HepG2 (cell line): ENCODE data around the gene MYO18A. TPM values are rescaled to one million over a fixed set of nuclear protein-coding genes. Genes with fewer than 3 reads are reported as not detected.

Experiments
- ATAC-seq: fragments of 200-7000 bp; cut with Tn5 transposase; 3 replicates; pipeline ENCODE4 v1.9.1; 2020; ENCODE audit warnings: mild to moderate bottlenecking, moderate library complexity
- BruUV-seq: library from RNA; stranded (reverse); fragments of 400-500 nt; replicated peaks from 2 replicates; lab custom pipeline; 2021; lab: Mats Ljungman, UMichigan
- CTCF ChIA-PET: fragments of 300-600 bp; formaldehyde crosslinking; extraction: SDS; loops from one replicate; lab custom pipeline; 2021; ENCODE audit warnings: low total read pairs, inconsistent platforms, low intra/inter-chr PET ratio; lab: Yijun Ruan, JAX
- POLR2A ChIA-PET: fragments of 350-600 bp; sonication (Branson Sonifier 250); formaldehyde crosslinking; loops from one replicate; lab custom pipeline; 2020; ENCODE audit warnings: antibody characterized with exemption, inconsistent platforms; lab: Yijun Ruan, JAX
- DNase-seq: peaks from one replicate; pipeline ENCODE4 v3.0.0-alpha.2; 2015; ENCODE audit warnings: low spot score
- FAIRE-seq: peaks from 3 replicates; lab custom pipeline; 2011; peaks lifted over from hg19 to GRCh38; lab: Jason Lieb, UNC
- H2AFZ ChIP-seq: one replicate; pipeline ENCODE4 v1.6.1; 2011; ENCODE audit warnings: low read length, inconsistent platforms
- H3K27ac ChIP-seq: fragments of 300-600 bp; 3 replicates; pipeline ENCODE4 v1.8.0; 2011; ENCODE audit warnings: mixed run types, mild to moderate bottlenecking, mixed read lengths, low read length, inconsistent platforms; ENCODE audit not compliant: insufficient read depth; ENCODE audit errors: extremely low read length
- H3K27me3 ChIP-seq, 2 experiments: fragments of 200-600 bp in 1 of 2; 2 replicates in 1 of 2; 3 replicates in 1 of 2; pipeline versions ENCODE4 v1.6.0 to v1.8.0; 2011; ENCODE audit warnings: low read length in 2 of 2, mild to moderate bottlenecking in 2 of 2, moderate library complexity in 2 of 2, inconsistent platforms in 1 of 2; ENCODE audit not compliant: insufficient read depth in 2 of 2, control insufficient read depth in 1 of 2
- H3K36me3 ChIP-seq, 2 experiments: fragments of 200-600 bp in 1 of 2; replicated peaks in 1 of 2; 2 replicates in 1 of 2; 3 replicates in 1 of 2; pipeline versions ENCODE4 v1.5.1 to v1.8.0; 2011; ENCODE audit warnings: low read length in 2 of 2, inconsistent platforms in 1 of 2; ENCODE audit not compliant: insufficient read depth in 2 of 2, control insufficient read depth in 1 of 2
- H3K4me1 ChIP-seq: 2 replicates; pipeline ENCODE4 v1.5.1; 2012; ENCODE audit warnings: low read length, inconsistent platforms; ENCODE audit not compliant: insufficient read depth
- H3K4me2 ChIP-seq: 2 replicates; pipeline ENCODE4 v1.6.0; 2011; ENCODE audit warnings: low read depth, low read length, inconsistent platforms
- H3K4me3 ChIP-seq, 3 experiments: fragments of 200-600 bp in 1 of 3; sonication (generic), shearing (Covaris generic) in 1 of 3; replicated peaks in 1 of 3; 2 replicates each; pipeline ENCODE4 v1.5.1; 2011 to 2016; ENCODE audit warnings: low read length in 3 of 3, inconsistent platforms in 2 of 3, low read depth in 2 of 3, mild to moderate bottlenecking in 2 of 3, control low read depth in 1 of 3, mixed read lengths in 1 of 3; ENCODE audit not compliant: insufficient read depth in 1 of 3
- H3K79me2 ChIP-seq: one replicate; pipeline ENCODE4 v1.6.1; 2011; ENCODE audit warnings: low read length, inconsistent platforms; ENCODE audit not compliant: insufficient read depth
- H3K9ac ChIP-seq: 2 replicates; pipeline ENCODE4 v1.6.0; 2011; ENCODE audit warnings: mild to moderate bottlenecking, low read depth, low read length, inconsistent platforms; ENCODE audit not compliant: insufficient read depth
- H3K9me3 ChIP-seq: 2 replicates; pipeline ENCODE4 v1.5.1; 2012; ENCODE audit warnings: mild to moderate bottlenecking, low read length
- H4K20me1 ChIP-seq: 2 replicates; pipeline ENCODE4 v1.6.0; 2011; ENCODE audit warnings: inconsistent platforms, mild to moderate bottlenecking, low read length, moderate library complexity; ENCODE audit not compliant: insufficient read depth
- BRCA1 ChIP-seq: sonication (generic); formaldehyde crosslinking; IDR thresholded peaks from 2 replicates; pipeline ENCODE4 v1.4.0; 2020; ENCODE audit warnings: missing genetic modification reagents
- CSRNP1 ChIP-seq: sonication (generic); formaldehyde crosslinking; IDR thresholded peaks from 2 replicates; pipeline ENCODE4 v1.8.1; 2023; ENCODE audit warnings: mild to moderate bottlenecking, missing genetic modification reagents
- EZH2 ChIP-seq: conservative IDR thresholded peaks from 2 replicates; pipeline ENCODE4 v1.6.1; 2012; ENCODE audit warnings: mild to moderate bottlenecking, low read depth, low read length, moderate library complexity
- FUBP1 ChIP-seq: sonication (generic); formaldehyde crosslinking; IDR thresholded peaks from 2 replicates; pipeline ENCODE4 v1.5.1; 2020; ENCODE audit warnings: missing genetic modification reagents, mild to moderate bottlenecking, borderline replicate concordance
- HDAC2 ChIP-seq: sonication (generic); formaldehyde crosslinking; IDR thresholded peaks from 2 replicates; pipeline ENCODE4 v1.4.0; 2020; ENCODE audit warnings: missing genetic modification reagents
- HNRNPK ChIP-seq: fragments of 200-400 bp; formaldehyde crosslinking; IDR thresholded peaks from 2 replicates; pipeline ENCODE4 v1.6.1; 2018; ENCODE audit warnings: low read length, low read depth, moderate library complexity, mild to moderate bottlenecking; ENCODE audit not compliant: poor library complexity, severe bottlenecking
- NFIB ChIP-seq: sonication (generic); formaldehyde crosslinking; IDR thresholded peaks from 2 replicates; pipeline ENCODE4 v1.9.0; 2021; ENCODE audit warnings: missing genetic modification reagents, mild to moderate bottlenecking, borderline replicate concordance
- PCBP1 ChIP-seq: fragments of 200-400 bp; formaldehyde crosslinking; IDR thresholded peaks from 2 replicates; pipeline ENCODE4 v1.6.1; 2017; ENCODE audit warnings: mild to moderate bottlenecking, low read depth, low read length, borderline replicate concordance
- SKI ChIP-seq: fragments of 450-650 bp; IDR thresholded peaks from one replicate; pipeline ENCODE4 v1.6.1; 2018; ENCODE audit warnings: mild to moderate bottlenecking; ENCODE audit not compliant: partially characterized antibody
- ZNF234 ChIP-seq: sonication (generic); formaldehyde crosslinking; conservative IDR thresholded peaks from 2 replicates; pipeline ENCODE4 v1.5.1; 2020; ENCODE audit warnings: mild to moderate bottlenecking, missing genetic modification reagents
- ZNF572 ChIP-seq: sonication (generic); formaldehyde crosslinking; IDR thresholded peaks from 2 replicates; pipeline ENCODE4 v1.5.1; 2020; ENCODE audit warnings: mild to moderate bottlenecking, missing genetic modification reagents
- ZNF720 ChIP-seq: sonication (generic); formaldehyde crosslinking; IDR thresholded peaks from 2 replicates; pipeline ENCODE4 v1.4.0; 2020; ENCODE audit warnings: missing genetic modification reagents
- WGBS: methylation state at CpG from one replicate; pipeline ENCODE4 v1.1.6; 2017; ENCODE audit warnings: low lambda C conversion rate; 5-methylcytosine and 5-hydroxymethylcytosine counted together
- in situ Hi-C: cut with HindIII; loops from 2 replicates; pipeline ENCODE4 v1.10.0; 2017; ENCODE audit warnings: low pct_unique_long_range_greater_than_20kb; ENCODE audit not compliant: extremely low pct_ligation_motif_present
- intact Hi-C: fragments of 100-400 bp; cut with micrococcal nuclease; formaldehyde crosslinking; loops from one replicate; pipeline ENCODE4 v1.10.0; 2022; ENCODE audit not compliant: unreplicated experiment
- polyA plus RNA-seq, 8 experiments: library from polyadenylated mRNA; depleted of rRNA in 3 of 8; stranded (reverse) in 7 of 8; unstranded in 1 of 8; fragments of >200 nt; fragmentation: Illumina TruSeq in 4 of 8; extraction: Trizol in 4 of 8; gene quantifications; 2 replicates each; pipeline versions ENCODE4 v1.2.1 to v1.2.3, GENCODE V29; 2011 to 2016; ENCODE audit warnings: low read depth in 4 of 8, missing spikeins in 1 of 8, mixed read lengths in 1 of 8; ENCODE audit not compliant: insufficient read depth in 1 of 8
- total RNA-seq, 5 experiments: library from RNA; depleted of rRNA; stranded (reverse); fragments of >200 nt; fragmentation: Illumina TruSeq; extraction: Trizol; gene quantifications; 2 replicates each; pipeline ENCODE4 v1.2.3, GENCODE V29; 2016; ENCODE audit warnings: low read depth in 1 of 5

MYO18A gene
- total and polyA plus RNA-seq, 2 of the 13 experiments (the other 11 are each of a cell fraction or from before 2014, with no cell fraction given): 16.8 to 24.8 TPM

GRCh38 chr17:29189355-29189754 is 9.2 kb upstream of the MYO18A start:
- TF ChIP-seq EZH2: no peak
- no peak for TF ChIP-seq ZNF720
- TF ChIP-seq BRCA1 (CRISPR knock-in tag): no peak
- TF ChIP-seq NFIB (CRISPR knock-in tag): no peak
- TF ChIP-seq SKI: no peak
- TF ChIP-seq HDAC2 (CRISPR knock-in tag): no peak
- no peak for TF ChIP-seq FUBP1 (CRISPR knock-in tag)
- TF ChIP-seq HNRNPK: no peak
- no peak for TF ChIP-seq CSRNP1 (CRISPR knock-in tag)
- no peak for TF ChIP-seq ZNF234
- no peak for TF ChIP-seq ZNF572 (CRISPR knock-in tag)
- TF ChIP-seq PCBP1: no peak
- 3% methylated on average over 2 of the region's 2 CpGs for WGBS
- CTCF ChIA-PET: no interaction called here
- no peaks in the 10 kb centered on the region for H4K20me1 ChIP-seq
- POLR2A ChIA-PET: interaction anchor here (1.2 kb wide), 1 partner anchor 40 kb away, joined by 3 read pairs; no protein-coding TSS in a partner anchor
- H3K27ac ChIP-seq: no peak overlapping the region
- no peak overlapping the region for H3K4me3 ChIP-seq
- no peak for FAIRE-seq
- no TSS peak for BruUV-seq
- H2AFZ ChIP-seq: no peak overlapping the region
- no peak for DNase-seq
- no peaks in the 10 kb centered on the region for H3K36me3 ChIP-seq
- H3K4me1 ChIP-seq: no peaks in the 10 kb centered on the region
- ATAC-seq: no peak
- H3K9me3 ChIP-seq: no peaks in the 10 kb centered on the region
- in situ Hi-C loops: no loop called here
- no peak overlapping the region for H3K4me2 ChIP-seq
- H3K9ac ChIP-seq: no peak overlapping the region
- intact Hi-C loops: no loop called here
- no peaks in the 10 kb centered on the region for H3K79me2 ChIP-seq
- H3K27me3 ChIP-seq: no peaks in the 10 kb centered on the region; a peak in 1 of 5 replicates
